GM12872 (cell line): ENCODE results near the gene PSD4.
A peak's percentile ranks its signal among the peaks of the same experiment; 100 is the strongest.

Experiments
- CTCF ChIP-seq: IDR thresholded peaks from 3 replicates; pipeline ENCODE4 v1.5.1; 2011; ENCODE audit warnings: low read depth, mild to moderate bottlenecking, low read length, moderate library complexity; ENCODE audit not compliant: insufficient read depth

PSD4 gene

GRCh38 chr2:113174376-113174750 lies 592 bp downstream of the PSD4 start:
- peak; percentile 52 for TF ChIP-seq CTCF

GRCh38 chr2:113175042-113175628 lies 1.4 kb downstream of the PSD4 start:
- TF ChIP-seq CTCF, result no peak

GRCh38 chr2:113175736-113176695 lies 2.2 kb downstream of the PSD4 start:
- no peak for TF ChIP-seq CTCF

GRCh38 chr2:113176696-113177355 lies 3.1 kb downstream of the PSD4 start:
- TF ChIP-seq CTCF, result no peak

GRCh38 chr2:113178069-113178746 lies 4.4 kb downstream of the PSD4 start:
- no peak for TF ChIP-seq CTCF

GRCh38 chr2:113178891-113179290 lies 5.1 kb downstream of the PSD4 start:
- TF ChIP-seq CTCF, result no peak
